Measurements from ENCODE around the gene MAPRE2. TPM values are rescaled to one million over a fixed set of nuclear protein-coding genes. Genes with fewer than 3 reads are reported as not detected.

The MAPRE2 gene
- total RNA-seq, 2 donors from 2014 or later: 107 to 133 TPM

- TF ChIP-seq, protein P1, sequence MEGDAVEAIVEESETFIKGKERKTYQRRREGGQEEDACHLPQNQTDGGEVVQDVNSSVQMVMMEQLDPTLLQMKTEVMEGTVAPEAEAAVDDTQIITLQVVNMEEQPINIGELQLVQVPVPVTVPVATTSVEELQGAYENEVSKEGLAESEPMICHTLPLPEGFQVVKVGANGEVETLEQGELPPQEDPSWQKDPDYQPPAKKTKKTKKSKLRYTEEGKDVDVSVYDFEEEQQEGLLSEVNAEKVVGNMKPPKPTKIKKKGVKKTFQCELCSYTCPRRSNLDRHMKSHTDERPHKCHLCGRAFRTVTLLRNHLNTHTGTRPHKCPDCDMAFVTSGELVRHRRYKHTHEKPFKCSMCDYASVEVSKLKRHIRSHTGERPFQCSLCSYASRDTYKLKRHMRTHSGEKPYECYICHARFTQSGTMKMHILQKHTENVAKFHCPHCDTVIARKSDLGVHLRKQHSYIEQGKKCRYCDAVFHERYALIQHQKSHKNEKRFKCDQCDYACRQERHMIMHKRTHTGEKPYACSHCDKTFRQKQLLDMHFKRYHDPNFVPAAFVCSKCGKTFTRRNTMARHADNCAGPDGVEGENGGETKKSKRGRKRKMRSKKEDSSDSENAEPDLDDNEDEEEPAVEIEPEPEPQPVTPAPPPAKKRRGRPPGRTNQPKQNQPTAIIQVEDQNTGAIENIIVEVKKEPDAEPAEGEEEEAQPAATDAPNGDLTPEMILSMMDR (IDR thresholded peaks at IDR 0.05): no peak
- H3K27me3 ChIP-seq: no peaks in the 10 kb centered on the region
- peak overlapping the region; percentile 11 to 12 for H3K27ac ChIP-seq
- H3K36me3 ChIP-seq: no peaks in the 10 kb centered on the region
- no peak overlapping the region for H3K4me3 ChIP-seq
- H3K4me1 ChIP-seq: peaks cover 0 to 74% of the 10 kb centered on the region in 2 donors
- no peak for DNase-seq (ENCODE audit: low spot score)
- H3K9me3 ChIP-seq: no peaks in the 10 kb centered on the region
Measured at GRCh38 chr18:35062408-35062807, 21.2 kb downstream of the MAPRE2 start.

- Histone ChIP-seq H3K4me3 (no peak overlapping the region), H3K4me1 (peaks cover 0 to 60% of the 10 kb centered on the region in 2 donors), H3K36me3 (no peaks in the 10 kb centered on the region), H3K27ac (no peak overlapping the region), H3K9me3 (no peaks in the 10 kb centered on the region), H3K27me3 (no peaks in the 10 kb centered on the region)
- DNase-seq (ENCODE audit: low spot score): no peak
- TF ChIP-seq, protein P1 (IDR thresholded peaks at IDR 0.05): no peak
Measured at GRCh38 chr18:35063875-35064690, 22.9 kb downstream of the MAPRE2 start.

DNA sequence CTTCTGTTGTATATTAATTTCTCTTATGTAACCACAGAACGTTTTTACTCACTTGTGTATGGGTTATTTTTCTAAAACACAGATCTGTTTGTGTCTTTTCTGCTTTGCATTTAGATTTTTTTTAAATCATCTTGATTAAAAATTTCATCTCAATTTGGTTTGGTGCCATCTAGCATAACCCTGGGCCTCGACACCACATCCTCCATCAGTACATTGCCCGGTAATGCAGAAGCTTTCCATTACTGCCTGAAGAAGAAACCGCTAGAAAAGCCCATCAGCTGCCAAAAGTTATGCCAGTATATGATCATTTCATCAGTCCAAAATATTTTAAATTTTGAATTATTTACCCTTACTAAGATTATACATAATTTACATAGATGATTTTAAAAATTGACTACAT lies 26.2 kb downstream of the MAPRE2 start:
- H3K4me3 ChIP-seq: no peak overlapping the region
- H3K27me3 ChIP-seq: no peaks in the 10 kb centered on the region
- peaks cover 8% of the 10 kb centered on the region for H3K36me3 ChIP-seq
- DNase-seq (ENCODE audit: low spot score): no peak
- no peaks in the 10 kb centered on the region for H3K9me3 ChIP-seq
- TF ChIP-seq, protein P1 (IDR thresholded peaks at IDR 0.05): no peak
- no peak overlapping the region for H3K27ac ChIP-seq
- peaks cover 0 to 37% of the 10 kb centered on the region in 2 donors for H3K4me1 ChIP-seq

- Histone ChIP-seq H3K4me3 (no peak overlapping the region), H3K9me3 (no peaks in the 10 kb centered on the region), H3K4me1 (peaks cover 0 to 47% of the 10 kb centered on the region in 2 donors), H3K36me3 (peaks cover 8% of the 10 kb centered on the region), H3K27ac (peak overlapping the region; percentile 81 to 84), H3K27me3 (no peaks in the 10 kb centered on the region)
- TF ChIP-seq, protein P1 (IDR thresholded peaks at IDR 0.05): no peak
- no peak for DNase-seq (ENCODE audit: low spot score)
Measured at GRCh38 chr18:35071819-35072247, 30.6 kb downstream of the MAPRE2 start.

DNA sequence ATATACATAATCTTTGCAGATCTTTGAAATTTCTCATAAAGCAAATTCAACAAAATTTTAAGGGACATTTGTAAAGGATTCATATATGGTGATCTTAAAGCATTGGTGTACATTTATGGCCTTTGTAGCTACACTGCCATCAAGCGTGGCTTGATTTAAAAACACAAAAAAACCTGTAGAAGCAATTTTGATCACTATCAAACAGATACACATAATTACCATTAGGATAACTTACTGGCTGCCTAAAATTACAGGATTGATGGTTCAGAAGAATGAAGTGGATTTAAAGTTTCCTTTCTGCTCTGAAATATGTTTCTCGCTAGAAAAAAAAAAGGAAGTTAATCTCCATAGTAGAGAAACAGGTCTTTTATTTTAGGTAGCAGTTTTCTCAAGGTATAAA lies 31.4 kb downstream of the MAPRE2 start:
- TF ChIP-seq, protein P1 (IDR thresholded peaks at IDR 0.05): no peak
- H3K36me3 ChIP-seq: peaks cover 8% of the 10 kb centered on the region
- H3K4me1 ChIP-seq: peaks cover 0 to 53% of the 10 kb centered on the region in 2 donors
- no peak for DNase-seq (ENCODE audit: low spot score)
- H3K9me3 ChIP-seq: no peaks in the 10 kb centered on the region
- no peak overlapping the region for H3K4me3 ChIP-seq
- no peaks in the 10 kb centered on the region for H3K27me3 ChIP-seq
- peak overlapping the region; percentile 81 to 84 for H3K27ac ChIP-seq
